ENCODE results near the gene B9D1.
"Not testable (repeated sequence)": the region's sequence is repeated elsewhere in the genome, so short reads cannot be mapped to it uniquely, and the experiment has no call there.

Gene B9D1

DNA sequence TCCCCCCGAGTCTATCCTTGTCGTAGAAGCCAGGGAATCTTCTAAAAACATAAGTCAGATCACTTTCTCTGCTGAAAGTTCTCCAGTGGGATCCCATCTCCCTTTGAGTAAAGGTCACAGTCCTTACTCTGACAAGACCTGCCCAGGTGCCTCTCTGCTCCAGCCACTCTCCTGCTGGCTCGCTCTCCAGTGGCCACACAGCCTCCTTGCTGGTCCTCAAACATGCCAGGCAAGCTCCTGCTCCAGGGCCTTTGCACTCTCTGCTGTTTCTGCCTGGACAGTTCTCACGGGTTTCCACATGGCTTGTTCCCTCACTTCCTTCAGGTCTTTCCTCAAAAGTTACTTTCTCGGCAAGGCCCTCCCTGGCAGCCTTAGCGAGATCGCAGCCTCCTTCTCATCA, 3.4 kb downstream of the B9D1 start:
- DNase-seq (ENCODE audit: low spot score): no peak

DNA sequence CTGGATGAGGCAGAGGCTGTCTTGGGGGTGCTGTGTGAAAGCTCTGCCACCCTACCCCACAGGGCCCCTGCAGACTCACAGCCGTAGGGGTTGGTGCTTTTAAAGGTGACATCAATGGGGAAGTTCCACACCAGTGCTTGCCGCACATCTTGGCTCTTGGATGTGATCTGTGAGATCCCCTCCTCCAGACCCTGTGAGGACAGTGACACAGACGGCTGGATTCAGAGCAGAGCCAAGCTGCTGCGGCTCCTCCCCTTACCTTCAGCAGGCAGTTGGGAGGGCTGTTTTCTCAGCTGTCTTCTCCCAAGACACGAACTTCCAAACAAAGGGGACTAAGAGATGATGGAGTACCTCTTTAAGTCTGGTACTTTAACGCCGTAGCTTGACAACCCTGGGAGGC, 4.8 kb downstream of the B9D1 start:
- DNase-seq (ENCODE audit: low spot score): no peak

DNA sequence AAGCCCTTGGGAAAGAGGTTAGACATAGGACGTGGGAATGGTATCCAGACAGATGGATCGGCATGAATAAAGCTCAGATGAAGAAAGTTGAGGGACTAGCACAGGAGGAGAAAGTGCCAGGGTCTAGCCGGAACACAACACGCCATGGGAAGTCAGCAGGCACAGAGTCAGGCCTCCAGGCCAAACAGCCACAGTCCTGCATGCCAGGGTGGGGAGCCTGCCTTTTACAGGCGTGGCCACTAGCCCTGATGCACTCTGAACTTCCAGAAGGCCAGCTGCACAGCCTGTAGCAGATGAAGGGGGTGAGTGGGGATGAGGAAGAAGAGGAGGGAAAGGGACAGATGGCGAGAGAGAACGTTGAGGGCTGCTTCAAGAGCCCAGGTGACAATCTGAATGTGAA, 5.2 kb downstream of the B9D1 start:
- DNase-seq (ENCODE audit: low spot score): no peak

DNA sequence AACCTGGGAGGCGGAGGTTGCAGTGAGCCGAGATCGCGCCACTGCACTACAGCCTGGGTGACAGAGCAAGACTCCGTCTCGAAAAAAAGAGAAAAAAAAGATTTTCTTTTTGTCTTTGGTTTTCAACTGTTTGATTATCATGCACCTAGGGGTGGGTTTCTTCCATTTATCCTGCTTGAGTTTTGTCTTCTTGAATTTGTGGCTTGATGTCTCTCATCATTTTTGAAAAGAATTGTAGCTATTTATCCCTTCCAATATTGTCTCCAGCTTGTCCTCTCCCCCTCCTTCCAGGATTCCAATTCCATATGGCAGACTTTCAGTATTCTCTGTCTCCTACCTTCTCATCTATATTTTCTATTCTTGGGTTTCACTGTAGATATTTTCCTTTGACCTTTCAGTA, 7.8 kb downstream of the B9D1 start:
- no peak for DNase-seq (ENCODE audit: low spot score)

DNA sequence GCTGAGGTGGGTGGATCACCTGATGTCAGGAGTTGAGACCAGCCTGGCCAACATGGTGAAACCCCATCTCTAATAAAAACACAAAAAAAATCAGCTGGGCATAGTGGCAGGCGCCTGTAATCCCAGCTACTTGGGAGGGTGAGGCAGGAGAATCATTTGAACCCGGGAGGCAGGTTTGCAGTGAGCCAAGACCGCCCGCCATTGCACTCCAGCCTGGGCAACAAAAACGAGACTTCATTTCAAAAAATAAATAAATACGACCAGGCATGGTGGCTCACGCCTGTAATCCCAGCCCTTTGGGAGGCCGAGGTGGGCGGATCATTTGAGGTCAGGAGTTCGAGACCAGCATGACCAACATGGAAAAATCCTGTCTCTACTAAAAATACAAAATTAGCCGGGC, 9.1 kb downstream of the B9D1 start:
- DNase-seq (ENCODE audit: low spot score): not testable (repeated sequence)

DNA sequence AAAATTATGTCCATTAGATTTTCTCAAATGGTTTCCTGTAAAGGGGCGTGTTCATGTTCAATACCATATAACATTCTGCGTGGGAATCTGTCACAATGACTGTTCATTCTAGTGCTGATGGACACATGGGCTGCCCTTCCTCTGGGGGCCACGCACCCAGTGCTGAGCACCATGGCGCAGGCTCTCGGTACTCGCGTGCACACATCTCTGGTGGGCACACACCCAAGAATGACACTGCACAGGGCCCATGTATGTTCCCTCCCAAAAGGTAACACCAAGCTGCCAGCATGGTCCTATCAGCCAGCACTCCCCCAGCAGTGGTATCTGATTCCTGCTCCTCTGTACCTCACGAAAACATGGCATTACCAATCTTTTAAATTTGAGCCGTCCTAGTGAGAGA, 13.7 kb downstream of the B9D1 start:
- no peak for DNase-seq (ENCODE audit: low spot score)

DNA sequence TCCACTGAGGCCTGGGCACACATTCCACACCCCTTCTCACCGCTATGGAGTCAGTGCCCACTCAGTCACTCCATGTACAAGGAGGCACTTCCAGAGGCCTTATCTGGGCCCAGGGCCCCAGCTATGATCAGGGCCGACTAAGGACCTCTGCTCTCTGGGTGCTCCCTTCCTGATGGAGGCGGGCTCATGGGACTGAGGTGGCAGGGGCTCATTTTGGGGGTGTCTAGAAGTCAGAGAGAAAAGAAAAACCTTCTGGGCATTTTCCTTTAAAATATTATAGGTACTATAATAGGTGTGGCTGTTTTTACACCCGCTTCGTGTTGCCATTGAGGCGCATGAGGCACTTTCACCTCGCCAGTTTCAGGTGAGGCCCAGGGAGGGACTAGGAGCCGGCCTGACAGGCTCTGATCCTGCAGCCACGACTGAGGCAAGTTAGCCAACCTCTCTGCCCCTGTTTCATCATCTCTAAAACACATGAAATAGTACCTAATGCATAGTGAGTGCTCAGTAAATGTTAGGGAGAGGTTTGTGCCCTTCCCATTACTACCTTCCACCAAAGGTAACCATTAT, 14.4 kb downstream of the B9D1 start:
- no peak for DNase-seq (ENCODE audit: low spot score)

DNA sequence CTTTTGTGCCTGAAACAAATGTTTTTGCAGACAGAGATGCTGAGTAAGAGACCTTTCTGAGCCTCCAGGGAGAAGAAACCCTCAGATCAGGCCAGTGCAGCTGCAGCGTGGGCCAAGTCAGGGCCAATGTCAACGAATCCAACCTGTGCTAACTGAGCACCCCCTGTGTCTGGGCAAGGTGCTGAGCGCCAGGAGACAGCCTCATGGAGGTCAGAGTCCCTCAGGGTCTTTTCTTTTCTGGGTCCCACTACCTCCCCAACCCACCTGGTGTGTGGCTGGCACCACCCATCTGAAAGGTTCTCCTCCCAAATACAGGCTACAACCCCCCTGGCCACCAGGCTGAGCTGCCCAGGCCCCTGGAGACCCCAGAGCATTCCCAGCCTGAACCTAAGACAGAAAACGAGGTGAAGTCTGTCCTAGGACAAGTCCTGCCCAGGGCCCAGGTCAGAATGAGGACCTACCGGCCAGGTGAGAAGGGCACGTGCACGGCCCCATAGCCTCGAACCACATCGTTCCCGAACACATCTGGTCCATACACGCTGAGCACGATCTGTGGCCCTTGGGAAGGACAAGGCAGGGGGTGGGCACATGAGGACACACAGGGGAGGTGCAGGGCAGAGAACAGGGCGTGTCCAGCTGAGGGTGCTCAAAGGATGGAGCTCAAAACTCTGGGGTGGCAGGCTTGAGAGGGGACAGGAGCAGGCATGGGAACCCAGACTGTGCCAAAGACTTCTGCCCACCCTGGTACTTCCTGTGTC, 15.0 kb downstream of the B9D1 start:
- no peak for DNase-seq (ENCODE audit: low spot score)

DNA sequence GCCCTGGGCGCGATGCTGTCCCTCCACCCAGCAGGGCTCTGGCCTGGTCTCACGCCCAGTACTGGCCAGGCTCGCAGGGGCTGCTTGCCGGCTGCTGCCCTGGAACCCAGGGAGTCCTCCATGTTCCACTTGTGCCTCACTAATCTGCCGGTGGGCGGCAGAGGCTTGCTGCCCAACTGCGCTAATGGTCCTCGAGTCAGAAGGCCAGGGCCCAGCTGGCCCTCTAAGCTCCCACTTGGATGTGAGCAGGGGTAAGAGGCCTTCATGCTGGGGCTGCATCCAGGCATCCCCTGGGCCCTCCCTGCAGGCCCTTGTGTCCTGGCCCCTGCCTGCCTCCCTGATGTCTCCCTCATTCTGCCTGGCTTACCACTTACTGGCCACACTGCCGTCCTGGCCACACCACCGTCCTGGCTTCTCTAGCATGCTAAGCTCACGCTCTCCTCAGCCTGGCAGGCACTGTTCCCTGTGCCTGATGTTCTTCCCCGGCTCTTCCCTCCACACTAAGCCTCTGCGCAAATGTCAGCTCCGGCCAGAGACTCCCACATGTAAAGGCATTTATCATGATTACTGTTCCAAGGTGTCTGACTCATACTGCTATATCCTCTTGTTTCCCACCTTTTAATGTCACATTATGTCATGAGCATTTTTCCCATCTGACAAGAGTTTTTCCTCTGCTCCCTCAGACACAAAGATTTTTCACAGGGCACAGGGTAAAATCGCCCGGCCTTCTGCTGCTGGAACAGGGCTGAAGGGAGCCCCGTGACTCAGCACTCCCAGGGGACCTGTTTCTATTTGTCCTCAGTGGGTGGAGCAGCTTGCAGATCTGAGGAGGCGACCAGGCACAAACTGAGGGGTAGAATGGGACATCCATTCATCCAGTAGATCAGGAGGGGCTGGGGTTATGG, 15.9 kb downstream of the B9D1 start:
- DNase-seq (ENCODE audit: low spot score): no peak

DNA sequence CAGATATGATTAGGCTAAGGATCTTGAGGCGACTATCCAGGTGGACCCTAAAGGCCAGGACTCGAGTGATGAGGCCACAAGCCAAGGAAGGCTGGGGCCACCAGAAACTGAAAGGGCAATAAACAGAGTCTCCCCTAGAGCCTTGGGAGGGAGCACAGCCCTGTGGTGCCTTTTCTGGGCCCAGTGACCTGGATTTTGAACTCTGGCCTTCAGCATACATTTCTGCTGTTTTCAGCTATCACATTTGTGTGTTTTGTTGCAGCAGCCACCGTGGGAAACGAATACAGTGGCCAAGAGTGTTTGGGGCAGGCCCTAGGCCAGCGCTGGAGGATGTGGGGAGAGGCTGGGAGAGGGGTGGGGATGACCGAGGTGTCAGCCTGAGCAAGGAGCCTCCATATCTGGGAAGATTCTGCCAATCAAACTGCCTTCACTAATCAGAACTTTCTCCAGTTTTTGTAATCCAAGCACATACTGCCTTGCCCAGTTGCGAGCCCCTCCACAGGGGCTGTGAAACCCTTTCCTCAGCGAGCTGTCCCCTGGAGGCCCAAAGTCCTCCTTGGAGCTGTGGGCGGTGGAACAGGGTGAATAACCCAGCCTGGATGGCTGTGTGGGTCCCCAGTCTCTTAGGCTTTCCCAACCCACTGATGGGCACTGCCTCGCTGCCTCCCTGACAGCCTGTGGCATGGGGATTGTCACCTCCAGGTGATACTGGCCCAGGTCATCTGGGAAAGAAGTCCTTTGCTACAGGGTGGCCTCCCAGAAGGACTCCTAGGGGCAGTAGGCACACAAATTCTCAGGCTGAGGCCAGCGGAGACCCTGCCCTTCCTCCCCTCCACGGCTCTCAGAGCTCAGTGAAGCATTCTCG, 16.8 kb downstream of the B9D1 start:
- DNase-seq (ENCODE audit: low spot score): no peak

DNA sequence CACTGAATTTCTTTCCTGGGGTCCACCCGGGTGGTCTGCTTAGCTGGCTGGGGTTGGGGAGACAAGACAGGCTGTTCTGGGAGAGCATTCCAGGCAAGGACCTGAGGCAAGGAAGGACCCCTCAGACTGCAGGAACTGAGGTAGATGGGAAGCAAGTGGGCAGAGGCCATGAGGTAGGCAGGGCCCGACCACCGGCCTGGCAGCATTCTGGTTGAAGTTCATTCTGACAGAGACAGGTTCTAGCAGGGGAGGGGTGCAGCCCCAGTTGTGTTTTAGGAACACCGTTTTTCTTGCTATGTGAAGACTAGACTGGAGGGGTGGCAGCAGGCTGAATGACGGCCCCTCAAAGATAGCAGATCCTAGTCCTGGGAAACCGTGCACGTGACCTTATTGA, 17.5 kb downstream of the B9D1 start:
- DNase-seq (ENCODE audit: low spot score): no peak

DNA sequence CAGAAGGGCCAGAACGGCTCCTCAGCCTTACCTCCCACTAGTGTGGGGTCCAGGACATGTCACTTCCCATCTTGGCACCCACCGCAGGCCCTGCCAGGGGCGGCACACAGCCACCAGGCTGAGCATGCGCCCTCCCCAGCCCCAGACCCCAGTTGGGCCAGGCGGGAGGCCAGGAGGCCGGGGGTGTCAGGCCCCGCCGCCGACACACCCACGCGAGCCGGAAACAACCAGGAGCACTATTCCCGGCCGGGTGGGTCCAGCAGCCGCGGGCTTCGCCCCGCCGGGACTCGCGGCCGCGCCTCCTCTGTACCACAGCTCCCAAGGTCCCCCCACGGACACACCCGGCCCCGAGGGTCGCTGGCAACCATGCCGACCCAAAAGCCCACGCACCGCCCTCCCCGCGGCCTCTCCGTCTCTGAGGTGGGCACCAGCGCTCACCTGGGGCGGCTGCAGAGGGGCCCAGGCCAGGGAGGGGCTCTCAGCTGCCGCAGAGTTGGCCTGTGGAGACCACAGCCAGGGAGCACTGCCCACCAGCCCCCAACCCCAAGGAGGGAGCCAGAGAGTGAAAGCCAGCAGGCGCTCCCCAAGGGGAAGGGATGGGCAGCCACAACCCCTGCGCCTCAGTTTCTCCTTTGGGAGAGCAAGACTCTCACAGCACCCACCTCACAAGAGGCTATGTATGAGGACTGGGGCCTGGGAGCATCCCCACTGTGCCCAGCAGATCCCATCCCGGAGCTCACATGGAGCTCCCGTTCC, 18.0 kb downstream of the B9D1 start:
- no peak for DNase-seq (ENCODE audit: low spot score)

DNA sequence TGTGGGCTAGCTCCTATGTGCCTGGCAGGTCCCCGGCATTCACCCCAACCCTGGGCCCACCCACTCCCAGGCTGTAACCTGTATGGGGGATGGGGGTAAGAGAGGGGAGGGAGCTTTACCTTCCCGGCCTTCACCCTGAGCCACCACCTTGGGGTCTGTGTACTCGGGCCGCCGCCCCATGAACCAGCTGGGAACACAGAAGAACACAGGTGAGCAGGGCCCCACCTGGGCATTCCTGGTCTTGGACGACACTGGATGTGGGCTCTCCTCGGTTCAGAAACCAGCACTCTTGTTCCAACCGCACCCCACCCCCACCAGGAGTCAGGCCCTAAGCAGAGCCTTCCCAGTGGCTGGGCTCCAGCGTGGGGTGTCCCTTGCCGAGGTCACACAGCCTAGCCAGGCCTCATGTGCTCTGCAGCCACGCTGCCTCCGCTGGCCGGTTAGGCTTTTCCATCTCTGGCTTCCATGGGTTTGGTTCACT, 18.8 kb downstream of the B9D1 start:
- DNase-seq (ENCODE audit: low spot score): no peak

DNA sequence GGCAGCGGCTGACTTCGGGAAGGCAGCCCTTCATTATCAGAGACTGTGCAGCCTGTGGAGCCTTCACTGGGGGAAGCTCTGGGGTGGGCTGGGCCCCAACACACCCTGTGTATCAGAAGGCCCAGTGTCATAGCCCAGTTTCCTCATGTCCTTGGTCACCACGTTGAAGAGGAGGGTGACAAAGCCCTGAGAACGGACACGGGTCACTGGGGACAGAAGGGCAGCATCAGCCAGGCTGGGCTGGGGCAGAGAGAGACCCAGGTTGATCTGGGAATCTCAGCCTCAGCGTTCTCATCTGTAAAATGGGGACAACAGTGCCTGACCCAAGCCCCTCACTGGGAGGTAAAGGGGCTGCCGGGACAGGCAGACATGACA, 19.3 kb downstream of the B9D1 start:
- no peak for DNase-seq (ENCODE audit: low spot score)

DNA sequence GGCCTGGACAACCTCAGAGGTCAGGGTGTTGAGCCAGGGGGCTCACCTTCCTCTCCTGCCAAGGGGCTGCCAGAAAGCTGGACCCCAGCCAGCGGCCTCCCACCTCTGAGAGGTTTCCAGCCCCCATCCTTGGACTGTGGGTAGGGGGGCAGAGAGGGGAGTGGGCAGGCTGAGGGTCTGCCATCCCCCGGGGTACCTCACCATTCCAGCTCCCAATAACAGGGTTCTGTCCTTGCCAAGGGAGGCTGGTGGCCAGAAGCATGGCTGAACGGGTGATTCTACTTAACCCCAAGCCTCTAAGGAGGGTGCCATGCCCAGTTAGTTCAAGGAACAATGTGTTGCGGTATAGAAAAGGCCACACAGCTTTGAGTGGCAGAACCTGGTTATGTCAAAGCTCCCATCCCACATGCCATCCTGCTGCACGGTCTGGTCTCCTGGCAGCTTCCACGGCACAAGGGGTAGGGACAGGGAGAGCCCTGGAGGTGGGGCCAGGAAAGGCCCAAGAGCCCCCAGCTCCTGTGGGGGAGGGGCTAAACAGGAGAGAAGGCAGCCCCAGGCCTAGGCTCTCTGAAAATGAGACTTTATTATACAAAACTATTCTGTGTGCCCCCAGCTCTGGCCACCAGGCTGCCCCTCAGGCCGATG, 19.8 kb downstream of the B9D1 start:
- DNase-seq (ENCODE audit: low spot score): no peak

DNA sequence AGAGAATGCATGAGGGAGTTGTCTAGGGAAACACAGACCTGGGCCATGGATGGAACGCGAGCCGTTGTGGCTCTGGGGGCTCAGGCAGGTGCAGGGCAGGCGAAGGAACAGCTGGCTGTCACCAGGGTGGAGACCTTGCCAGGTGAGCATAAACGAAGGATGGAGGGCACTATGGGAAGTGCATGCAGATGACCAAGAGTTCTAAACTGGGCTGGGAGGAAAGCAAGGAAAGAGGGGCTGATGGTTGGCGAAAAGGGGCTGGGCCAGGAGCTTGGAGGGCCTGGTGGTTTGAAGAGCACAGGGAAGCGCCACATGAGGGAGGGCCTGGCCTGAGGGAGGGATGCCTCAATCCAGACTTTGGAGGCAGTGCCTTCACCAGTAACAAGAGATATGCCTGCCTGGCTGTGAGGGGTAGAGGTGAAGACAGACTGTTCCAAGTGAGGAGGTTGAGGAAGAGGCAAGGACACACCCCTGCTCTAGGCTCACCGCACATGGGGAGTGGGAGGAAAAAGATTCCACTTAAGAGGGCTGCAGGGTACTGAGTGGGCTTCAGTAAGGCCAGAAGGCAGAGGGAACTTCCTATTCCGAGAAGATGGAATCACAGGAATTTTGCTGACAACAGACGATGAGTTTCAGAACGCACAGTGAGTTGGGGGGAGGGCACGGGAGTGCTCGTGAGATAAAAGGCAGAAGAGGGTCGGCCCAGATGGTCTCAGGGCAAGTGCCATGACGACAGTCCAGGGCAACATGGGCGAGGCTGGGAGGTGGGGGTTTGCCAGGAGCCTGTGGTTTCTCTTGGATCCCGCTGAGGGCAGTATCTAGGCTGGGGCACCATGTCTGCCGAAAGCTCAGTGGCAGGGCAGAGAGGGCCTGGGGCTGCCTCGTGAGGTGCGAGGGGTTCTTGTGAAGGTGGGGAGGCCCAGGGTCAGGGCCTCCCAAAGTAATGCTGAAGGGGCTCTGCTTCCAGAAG, 20.6 kb downstream of the B9D1 start:
- no peak for DNase-seq (ENCODE audit: low spot score)

DNA sequence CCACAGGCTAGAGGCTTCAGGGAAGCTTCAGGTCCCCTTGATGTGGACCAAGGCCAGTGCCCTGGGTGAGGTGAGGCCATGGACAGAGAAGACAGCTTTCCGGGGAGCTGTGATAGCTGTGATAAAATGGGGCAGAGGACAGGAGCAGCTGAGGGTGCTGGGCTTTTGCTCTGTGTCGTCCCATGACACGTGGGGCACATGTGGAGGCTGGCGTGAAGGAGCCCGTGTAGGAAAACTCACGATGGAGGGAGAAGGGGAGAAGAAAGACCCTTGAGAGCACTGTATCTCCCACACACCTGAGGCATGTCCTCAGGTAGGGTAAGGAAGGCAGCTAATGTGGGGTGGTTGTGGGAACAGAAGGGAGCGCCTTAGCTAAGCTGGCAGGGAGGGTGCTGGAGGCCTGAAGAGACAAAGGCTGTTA, 21.3 kb downstream of the B9D1 start:
- DNase-seq (ENCODE audit: low spot score): no peak

DNA sequence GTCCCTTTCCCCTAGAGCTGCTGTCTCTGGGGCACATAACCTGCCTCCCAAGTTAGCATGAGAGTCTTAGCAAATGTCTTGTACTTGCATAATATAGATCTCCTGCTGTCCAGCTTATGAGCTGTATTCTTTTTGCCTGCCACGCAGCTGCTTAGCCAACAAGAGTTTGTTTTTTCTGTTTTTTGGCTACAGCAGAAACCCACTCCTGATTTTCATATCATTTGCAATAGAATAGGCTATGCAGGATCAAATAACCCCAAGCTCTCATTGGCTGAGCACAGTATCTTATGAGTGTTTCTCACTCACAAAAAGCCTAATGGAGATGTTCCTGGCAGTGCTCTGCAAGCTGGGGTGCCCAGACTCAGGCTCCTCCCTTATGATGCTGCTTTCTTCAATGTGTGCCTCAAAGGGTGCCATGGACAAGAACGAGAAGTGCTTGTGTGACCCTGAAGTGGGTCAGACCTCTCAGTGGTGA, 23.1 kb downstream of the B9D1 start:
- no peak for DNase-seq (ENCODE audit: low spot score)

Measured in pons (tissue), 1 donor.